Erythroblast (primary cell): ENCODE results near the gene TSPO2.
"Not testable (repeated sequence)": the region's sequence is repeated elsewhere in the genome, so short reads cannot be mapped to it uniquely, and the experiment has no call there.

ENCODE experiments used
- DNase-seq, 2 experiments: peaks; one replicate each; lab custom pipeline; 2025; lab: John Stamatoyannopoulos, UW
- GATA1 ChIP-seq: IDR thresholded peaks from 2 replicates; pipeline ENCODE4 v1.6.1; 2011; ENCODE audit warnings: low read depth, mild to moderate bottlenecking, control low read depth, low read length, moderate library complexity
- POLR2A ChIP-seq: IDR thresholded peaks from 2 replicates; pipeline ENCODE4 v1.6.1; 2011; ENCODE audit warnings: mild to moderate bottlenecking, low read length

Gene TSPO2

DNA sequence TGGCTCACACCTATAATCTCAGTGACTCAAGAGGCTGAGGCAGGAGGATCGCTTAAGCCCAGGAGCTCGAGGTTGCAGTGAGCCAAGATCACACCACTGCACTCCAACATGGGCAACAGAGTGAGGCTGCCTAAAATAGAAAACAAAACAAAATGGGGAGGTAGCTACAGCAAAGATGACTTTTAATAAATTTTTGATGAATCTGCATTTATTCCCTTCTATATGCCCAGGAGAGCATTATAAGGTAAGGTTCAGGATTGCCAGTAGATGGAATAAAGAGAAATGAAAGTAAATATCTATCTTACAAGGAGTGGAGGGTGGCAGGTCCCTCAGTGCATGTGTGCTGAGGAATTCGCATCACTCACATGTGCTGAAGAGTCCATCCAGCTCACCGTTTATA, 27.5 kb upstream of the TSPO2 start:
- no peak for TF ChIP-seq GATA1
- TF ChIP-seq POLR2A: no peak
- no peak for DNase-seq

DNA sequence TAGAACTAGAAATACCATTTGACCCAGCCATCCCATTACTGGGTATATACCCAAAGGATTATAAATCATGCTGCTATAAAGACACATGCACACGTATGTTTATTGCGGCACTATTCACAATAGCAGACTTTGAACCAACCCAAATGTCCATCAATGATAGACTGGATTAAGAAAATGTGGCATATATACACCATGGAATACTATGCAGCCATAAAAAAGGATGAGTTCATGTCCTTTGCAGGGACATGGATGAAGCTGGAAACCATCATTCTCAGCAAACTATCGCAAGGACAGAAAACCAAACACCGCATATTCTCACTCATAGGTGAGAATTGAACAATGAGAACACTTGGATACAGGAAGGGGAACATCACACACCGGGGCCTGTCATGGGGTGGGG, 26.4 kb upstream of the TSPO2 start:
- DNase-seq: not testable (repeated sequence)

DNA sequence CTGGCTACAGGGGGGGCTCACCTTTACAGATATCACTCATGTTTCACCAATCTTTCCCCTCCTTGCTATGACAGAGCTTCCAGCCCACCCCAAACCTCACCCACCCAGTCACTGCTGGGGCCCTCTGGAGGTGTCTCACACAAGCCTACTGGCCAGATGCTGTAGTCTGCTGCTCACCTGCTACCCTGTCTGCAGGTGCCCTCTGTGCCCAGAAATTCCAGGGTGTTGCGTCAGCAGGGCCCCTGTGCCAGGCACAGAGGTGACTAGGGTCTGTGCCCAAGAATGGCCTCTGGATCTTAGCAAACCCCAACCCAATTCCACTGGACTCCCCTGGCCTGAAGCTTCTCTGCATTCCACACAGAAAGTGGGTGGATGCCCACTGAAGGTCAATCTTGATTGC, 24.6 kb upstream of the TSPO2 start:
- no peak for TF ChIP-seq GATA1
- TF ChIP-seq POLR2A: no peak
- DNase-seq: no peak

DNA sequence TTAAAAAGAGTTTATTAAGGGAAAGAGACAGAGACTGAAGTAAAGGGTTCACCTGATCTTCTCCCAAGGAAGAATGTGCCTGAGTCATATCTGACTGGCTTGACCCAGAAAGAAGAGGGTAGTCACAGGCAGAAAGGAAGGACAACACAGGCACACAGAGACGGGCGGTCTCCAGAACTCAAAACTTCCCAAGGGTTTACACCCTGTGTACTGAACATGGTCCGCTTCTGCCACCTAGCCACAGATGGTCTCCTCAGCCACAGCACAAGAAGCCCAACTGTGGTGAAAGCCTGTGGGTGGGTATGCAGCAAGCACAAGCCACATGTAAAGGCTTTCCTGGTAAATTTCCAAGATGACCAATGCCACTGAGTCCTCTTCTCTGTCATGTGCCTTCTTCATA, 20.4 kb upstream of the TSPO2 start:
- DNase-seq: peak in 1 of 2 experiments; percentile 8
- TF ChIP-seq POLR2A (no peak), GATA1 (no peak)

DNA sequence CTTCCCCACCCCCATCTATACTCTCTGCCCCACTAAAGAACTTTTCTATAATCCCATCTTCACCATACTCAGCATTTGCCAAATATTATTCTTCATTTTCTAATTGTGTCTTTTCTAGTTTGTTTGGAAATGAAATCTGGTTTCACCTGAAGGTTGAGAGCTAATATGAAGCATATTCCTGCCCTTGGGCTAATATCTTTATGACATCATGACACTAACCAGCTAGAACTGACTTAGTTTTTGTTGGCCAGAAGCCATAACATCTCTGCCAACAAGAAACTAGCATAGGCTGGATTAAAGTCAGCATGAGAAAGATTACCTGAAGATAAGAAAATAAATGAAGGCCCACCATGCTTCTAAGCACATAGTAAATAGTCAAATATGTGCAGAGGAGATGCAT, 20.0 kb upstream of the TSPO2 start:
- peak; percentile 14 to 44 for DNase-seq
- TF ChIP-seq GATA1 (no peak), POLR2A (no peak)

DNA sequence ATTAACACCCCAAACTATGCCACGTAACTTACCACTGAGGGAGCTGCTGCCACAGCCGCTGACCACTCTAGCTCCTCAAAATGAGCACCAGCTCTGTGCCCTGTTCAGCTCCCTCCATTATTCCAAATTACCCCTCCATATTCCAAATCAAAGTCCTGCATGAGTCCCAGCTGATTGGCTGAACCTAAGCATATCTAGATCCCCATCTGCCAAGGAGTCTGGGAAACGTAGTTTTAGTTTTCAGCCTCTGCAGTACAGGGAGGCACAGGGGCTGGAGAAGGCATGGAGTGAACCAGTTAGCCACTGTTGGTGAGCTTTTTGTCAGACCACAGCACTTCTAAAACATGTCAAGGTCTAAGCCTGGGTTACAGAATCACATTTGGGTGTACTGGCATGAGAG, 19.2 kb upstream of the TSPO2 start:
- TF ChIP-seq GATA1: no peak
- TF ChIP-seq POLR2A: no peak
- DNase-seq: no peak

DNA sequence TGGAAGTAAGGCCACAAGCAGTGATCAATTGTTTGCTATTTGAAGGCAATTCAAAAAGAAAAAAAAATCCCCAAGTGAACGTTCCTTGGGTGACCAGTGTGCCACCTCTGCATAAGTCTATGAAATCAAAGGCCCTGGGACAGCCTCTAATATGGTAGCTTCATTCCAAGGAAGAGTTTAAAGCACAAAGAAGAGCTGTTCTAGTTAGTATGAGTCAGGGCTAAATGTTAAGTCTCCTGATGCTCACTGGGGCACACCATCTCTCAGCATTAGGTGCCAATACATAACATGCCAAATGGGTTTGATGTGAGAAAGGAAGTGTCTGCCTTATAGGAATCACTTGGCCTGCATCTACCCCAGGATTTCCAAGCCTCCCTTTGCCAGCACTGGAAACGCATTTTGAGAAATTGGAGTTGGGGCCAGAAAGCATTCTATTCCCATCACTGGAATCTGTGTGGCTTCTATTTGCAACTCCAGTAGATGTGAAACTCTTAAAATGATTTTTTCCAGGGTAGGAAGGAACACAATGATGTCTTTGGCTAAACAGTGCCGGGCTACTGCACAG, 16.2 kb upstream of the TSPO2 start:
- no peak for DNase-seq

DNA sequence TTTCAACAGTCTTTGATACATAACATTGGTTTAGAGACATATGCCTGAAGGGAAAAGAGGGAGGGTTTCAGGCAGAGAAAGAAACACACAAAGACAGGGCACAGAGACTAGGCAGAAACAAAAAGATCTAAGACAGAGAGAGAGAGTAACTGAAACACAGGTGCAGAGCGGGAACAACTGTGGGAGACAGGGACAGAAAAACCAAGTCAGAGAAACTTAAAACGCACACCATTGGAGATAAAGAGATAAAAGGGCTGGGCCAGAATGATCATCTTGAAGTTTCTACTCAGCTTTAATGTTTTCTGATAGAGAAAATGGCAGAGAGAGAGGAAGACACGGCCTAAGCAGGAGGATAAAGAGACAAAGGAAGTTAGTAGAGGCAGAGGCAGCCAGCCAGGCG, 15.0 kb upstream of the TSPO2 start:
- no peak for DNase-seq
- no peak for TF ChIP-seq POLR2A
- TF ChIP-seq GATA1: no peak

More for the DNA sequence above, 16.2 kb upstream of the TSPO2 start:
- no peak for TF ChIP-seq POLR2A
- no peak for TF ChIP-seq GATA1

DNA sequence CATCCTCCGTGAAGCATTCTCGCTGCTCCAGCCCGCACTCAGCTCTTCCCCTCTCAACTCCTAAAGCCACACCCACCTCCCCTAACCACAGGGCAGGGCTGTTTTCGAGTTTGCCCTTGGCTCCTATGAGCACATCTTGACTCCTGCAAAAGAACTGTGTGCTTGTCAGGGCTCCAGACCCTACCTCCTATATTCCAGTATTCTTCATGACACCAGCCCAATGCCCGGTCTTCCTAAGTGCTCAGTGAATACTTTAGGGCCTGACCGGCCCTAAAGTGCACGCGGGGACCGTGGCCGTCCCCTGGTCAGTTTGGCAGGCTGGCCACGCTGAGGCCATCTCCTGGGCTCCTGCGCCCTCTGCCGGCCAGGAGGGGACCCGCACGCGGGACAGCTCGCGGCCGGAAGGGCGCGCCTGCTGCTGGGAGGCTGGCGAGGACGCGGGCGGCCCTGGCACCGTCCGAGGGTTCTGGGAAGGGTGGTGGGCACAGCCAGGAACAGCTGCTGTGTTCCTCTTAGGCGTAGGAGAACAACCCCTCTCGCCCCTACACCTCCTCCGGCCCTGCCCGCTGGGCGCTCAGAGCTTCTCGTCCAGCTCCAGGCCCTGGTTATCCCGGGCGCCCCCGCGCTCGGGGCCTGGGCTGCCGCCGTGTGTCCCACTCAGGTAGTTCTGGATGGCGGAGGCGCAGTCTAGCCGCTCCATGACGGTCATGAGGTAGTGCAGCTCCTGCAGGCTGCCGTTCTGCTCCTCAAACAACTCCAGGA, 14.3 kb upstream of the TSPO2 start:
- TF ChIP-seq GATA1: no peak
- TF ChIP-seq POLR2A: peak; percentile 88
- peak; percentile 82 to 89 for DNase-seq

DNA sequence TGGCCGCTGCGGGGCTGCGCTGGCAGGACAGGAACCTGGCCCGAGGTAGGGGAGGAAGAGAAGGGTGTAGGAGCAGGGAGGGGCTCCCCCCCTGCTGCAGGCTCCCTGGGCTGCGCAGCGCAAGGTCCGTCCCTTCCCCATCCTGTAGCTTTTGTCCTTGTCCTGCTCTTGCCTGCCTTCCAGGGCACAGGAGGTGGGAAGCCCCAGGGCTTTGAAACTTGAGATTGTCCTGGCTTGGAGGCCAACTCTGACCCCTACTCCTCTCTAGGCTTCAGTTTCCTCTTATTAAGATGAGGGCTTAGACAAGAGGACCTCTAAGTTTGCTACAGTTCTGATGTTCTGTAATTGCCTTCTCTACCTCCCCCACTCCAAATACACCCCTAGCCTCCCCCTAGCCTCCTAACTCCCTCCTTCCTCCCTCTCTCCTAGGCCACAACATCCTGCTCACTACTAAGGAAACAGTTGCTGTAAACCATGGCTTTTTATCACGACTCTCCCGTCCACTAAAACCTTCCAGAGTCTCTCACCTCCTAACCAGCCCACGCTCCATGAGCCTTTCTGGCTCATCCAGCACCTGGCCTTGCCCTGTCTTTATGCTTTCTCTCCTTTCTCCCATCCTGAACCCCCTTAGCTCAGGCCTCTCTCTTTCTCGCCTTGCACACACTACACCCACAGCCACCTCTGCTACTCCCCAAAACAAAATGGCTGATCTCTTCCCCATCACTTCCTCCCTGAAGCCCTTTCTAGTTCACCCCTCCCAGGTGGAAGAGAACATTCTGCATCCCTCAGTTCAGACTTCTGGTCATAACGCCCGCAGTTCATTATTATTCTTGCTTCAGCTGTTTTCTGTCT, 13.5 kb upstream of the TSPO2 start:
- DNase-seq: no peak
- TF ChIP-seq GATA1: no peak
- no peak for TF ChIP-seq POLR2A

DNA sequence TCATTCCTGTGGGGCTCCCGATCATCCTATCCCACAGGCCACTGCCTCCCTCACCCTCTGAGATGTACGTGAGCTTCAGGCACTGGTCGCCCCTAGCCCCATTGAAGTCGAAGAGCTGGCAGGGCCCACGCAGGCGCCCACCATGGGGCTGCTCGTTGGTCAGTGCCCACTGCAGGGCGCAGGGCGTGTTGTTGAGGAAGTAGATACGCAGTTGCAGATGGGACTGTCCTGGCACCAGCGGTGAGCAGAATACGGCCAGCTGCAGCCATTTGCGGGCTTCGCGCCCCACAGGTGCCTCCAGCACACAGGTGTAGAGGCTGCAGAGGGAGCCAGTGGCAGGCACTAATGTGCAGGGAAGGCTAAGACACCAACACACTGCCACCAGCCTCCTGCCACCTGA, 9.4 kb upstream of the TSPO2 start:
- DNase-seq: no peak
- no peak for TF ChIP-seq POLR2A
- TF ChIP-seq GATA1: no peak

DNA sequence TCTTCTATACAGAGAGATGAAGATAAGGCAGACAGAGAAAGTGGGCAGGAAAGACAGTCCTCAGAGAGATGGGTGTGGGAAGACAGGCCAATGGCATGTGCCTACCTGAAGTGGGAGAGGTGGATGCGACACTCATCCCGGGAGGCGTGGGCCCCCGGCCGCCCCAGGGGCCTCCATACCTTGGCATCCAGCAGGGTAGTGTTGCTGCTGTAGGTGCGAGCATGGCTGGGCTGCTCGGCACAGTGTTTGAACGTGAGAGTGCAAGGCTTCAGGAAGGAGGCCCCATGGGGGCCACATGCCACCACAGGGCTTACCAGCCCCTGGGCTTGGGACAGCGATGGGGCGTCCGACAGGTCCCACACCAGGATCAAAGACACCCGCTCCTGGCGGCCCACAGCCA, 8.5 kb upstream of the TSPO2 start:
- no peak for DNase-seq
- no peak for TF ChIP-seq GATA1
- no peak for TF ChIP-seq POLR2A

DNA sequence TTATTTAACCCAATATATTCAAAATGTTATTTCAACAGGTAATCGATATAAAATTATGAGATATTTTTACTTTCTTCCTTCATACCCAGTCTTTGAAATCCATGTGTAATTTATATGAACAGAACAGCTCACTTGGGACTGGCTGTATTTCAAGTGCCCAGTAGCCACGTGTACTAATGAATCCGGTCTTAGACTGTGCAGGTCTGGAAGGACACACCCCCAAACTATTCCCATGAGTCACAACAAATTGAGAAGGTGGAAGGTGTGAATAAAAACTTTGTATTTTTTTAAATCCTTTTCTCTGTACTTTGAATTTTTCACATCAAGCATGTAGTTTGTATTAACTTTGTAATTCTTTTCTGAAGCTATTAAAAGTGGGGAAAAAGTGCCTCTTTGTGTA, 6.1 kb upstream of the TSPO2 start:
- TF ChIP-seq GATA1 (no peak), POLR2A (no peak)
- no peak for DNase-seq

DNA sequence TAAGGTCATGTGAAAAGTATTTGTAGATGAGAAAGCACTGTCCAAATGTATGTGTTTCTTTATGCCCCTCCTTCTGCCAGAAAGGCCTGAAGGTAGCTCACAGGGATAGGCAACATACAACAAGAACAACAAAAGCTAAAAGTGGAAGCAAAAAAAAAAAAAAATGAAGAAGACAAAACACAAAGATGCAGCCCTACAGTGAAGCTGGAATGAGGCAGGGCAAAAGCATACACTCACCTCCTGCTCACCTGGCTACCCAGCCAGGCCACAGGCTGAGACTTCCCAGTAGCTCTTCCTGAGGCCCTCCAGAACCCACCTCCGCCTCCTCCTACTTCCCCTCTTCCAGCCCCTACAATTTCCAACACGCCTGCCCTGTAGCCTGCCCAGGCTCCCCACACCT, 5.7 kb upstream of the TSPO2 start:
- TF ChIP-seq GATA1 (no peak), POLR2A (no peak)
- DNase-seq: no peak
